Ishikawa (cell line): ENCODE measurements around the gene MAFB.

Experiments used
- CEBPB ChIP-seq: IDR thresholded peaks from 2 replicates; pipeline ENCODE4 v1.6.1; 2012
- CREB1 ChIP-seq: IDR thresholded peaks from 2 replicates; pipeline ENCODE4 v1.6.1; 2012; ENCODE audit warnings: low read depth
- EGR1 ChIP-seq: IDR thresholded peaks from 2 replicates; pipeline ENCODE4 v1.6.1; 2012
- EP300 ChIP-seq: IDR thresholded peaks from 2 replicates; pipeline ENCODE4 v1.6.1; 2012; ENCODE audit warnings: borderline replicate concordance
- FOXM1 ChIP-seq: IDR thresholded peaks from 2 replicates; pipeline ENCODE4 v1.6.1; 2012; ENCODE audit warnings: low read depth, borderline replicate concordance
- NFIC ChIP-seq: IDR thresholded peaks from 2 replicates; pipeline ENCODE4 v1.6.1; 2012
- RAD21 ChIP-seq: IDR thresholded peaks from 2 replicates; pipeline ENCODE4 v1.6.1; 2012; ENCODE audit warnings: low read depth
- TAF1 ChIP-seq: IDR thresholded peaks from 2 replicates; pipeline ENCODE4 v1.6.1; 2012; ENCODE audit warnings: low read depth, mild to moderate bottlenecking
- TCF12 ChIP-seq: IDR thresholded peaks from 2 replicates; pipeline ENCODE4 v1.6.1; 2012; ENCODE audit warnings: low read depth
- TEAD4 ChIP-seq: IDR thresholded peaks from 2 replicates; pipeline ENCODE4 v1.6.1; 2012
- YY1 ChIP-seq: IDR thresholded peaks from 2 replicates; pipeline ENCODE4 v1.6.1; 2012; ENCODE audit warnings: low read depth
- ZBTB7A ChIP-seq: IDR thresholded peaks from 2 replicates; pipeline ENCODE4 v1.6.1; 2012; ENCODE audit warnings: low read depth
- TF ChIP-seq, protein P1 (sequence below): IDR thresholded peaks from 2 replicates; pipeline ENCODE4 v1.6.1; 2012
- TF ChIP-seq, protein P2 (sequence below): IDR thresholded peaks from 2 replicates; pipeline ENCODE4 v1.6.1; 2012; ENCODE audit warnings: low read depth, mild to moderate bottlenecking
- TF ChIP-seq, protein P3 (sequence below): IDR thresholded peaks from 2 replicates; pipeline ENCODE4 v1.6.1; 2012

Gene MAFB

DNA sequence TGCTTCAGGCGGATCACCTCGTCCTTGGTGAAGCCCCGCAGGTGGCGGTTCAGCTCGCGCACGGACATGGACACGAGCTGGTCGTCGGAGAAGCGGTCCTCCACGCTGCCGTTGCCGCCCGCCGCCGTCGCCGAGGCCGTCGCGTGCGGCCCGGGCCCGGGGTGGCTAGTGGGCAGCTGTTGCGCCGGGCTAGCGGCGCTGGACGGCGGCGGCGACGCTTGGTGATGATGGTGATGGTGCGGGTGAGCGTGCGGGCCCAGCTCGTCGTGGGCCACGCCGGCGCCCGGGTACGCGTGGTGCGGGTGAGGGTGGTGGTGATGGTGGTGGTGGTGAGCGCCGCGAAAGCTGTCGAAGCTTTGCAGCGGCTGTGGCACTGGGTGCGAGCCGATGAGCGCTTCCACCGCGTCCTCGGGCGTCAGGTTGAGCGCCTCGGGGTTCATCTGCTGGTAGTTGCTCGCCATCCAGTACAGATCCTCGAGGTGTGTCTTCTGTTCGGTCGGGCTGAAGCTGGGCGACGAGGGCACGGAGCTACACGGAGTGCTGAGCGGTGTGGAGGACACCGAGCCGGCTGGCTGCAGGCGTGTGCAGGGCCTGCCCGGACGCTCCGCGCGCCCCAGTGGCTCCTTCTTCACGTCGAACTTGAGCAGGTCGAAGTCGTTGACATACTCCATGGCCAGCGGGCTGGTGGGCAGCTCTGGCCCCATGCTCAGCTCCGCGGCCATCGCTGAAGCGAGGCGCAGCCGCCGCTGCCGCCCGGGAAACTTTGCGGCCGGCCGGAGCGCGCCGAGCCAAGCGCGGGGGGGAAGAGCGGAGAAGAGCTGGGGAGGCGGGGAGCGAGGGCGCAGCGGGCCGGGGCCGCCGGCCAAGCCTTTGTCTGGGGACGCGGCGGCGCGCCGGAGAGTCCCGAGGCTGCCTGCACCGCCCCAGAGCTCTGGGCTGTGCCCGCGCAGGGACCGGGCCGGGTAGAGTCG is 622 bp downstream of the MAFB start:
- TF ChIP-seq, protein P1, sequence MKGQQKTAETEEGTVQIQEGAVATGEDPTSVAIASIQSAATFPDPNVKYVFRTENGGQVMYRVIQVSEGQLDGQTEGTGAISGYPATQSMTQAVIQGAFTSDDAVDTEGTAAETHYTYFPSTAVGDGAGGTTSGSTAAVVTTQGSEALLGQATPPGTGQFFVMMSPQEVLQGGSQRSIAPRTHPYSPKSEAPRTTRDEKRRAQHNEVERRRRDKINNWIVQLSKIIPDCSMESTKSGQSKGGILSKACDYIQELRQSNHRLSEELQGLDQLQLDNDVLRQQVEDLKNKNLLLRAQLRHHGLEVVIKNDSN: no peak
- TF ChIP-seq RAD21: no peak
- TF ChIP-seq, protein P2, sequence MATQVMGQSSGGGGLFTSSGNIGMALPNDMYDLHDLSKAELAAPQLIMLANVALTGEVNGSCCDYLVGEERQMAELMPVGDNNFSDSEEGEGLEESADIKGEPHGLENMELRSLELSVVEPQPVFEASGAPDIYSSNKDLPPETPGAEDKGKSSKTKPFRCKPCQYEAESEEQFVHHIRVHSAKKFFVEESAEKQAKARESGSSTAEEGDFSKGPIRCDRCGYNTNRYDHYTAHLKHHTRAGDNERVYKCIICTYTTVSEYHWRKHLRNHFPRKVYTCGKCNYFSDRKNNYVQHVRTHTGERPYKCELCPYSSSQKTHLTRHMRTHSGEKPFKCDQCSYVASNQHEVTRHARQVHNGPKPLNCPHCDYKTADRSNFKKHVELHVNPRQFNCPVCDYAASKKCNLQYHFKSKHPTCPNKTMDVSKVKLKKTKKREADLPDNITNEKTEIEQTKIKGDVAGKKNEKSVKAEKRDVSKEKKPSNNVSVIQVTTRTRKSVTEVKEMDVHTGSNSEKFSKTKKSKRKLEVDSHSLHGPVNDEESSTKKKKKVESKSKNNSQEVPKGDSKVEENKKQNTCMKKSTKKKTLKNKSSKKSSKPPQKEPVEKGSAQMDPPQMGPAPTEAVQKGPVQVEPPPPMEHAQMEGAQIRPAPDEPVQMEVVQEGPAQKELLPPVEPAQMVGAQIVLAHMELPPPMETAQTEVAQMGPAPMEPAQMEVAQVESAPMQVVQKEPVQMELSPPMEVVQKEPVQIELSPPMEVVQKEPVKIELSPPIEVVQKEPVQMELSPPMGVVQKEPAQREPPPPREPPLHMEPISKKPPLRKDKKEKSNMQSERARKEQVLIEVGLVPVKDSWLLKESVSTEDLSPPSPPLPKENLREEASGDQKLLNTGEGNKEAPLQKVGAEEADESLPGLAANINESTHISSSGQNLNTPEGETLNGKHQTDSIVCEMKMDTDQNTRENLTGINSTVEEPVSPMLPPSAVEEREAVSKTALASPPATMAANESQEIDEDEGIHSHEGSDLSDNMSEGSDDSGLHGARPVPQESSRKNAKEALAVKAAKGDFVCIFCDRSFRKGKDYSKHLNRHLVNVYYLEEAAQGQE: no peak
- no peak for TF ChIP-seq ZBTB7A
- no peak for TF ChIP-seq TEAD4
- TF ChIP-seq CEBPB: no peak
- TF ChIP-seq YY1: no peak
- TF ChIP-seq FOXM1: no peak
- no peak for TF ChIP-seq NFIC
- no peak for TF ChIP-seq TCF12
- TF ChIP-seq CREB1: no peak
- TF ChIP-seq, protein P3, sequence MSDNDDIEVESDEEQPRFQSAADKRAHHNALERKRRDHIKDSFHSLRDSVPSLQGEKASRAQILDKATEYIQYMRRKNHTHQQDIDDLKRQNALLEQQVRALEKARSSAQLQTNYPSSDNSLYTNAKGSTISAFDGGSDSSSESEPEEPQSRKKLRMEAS: no peak
- no peak for TF ChIP-seq TAF1
- TF ChIP-seq EGR1: no peak
- TF ChIP-seq EP300: no peak

DNA sequence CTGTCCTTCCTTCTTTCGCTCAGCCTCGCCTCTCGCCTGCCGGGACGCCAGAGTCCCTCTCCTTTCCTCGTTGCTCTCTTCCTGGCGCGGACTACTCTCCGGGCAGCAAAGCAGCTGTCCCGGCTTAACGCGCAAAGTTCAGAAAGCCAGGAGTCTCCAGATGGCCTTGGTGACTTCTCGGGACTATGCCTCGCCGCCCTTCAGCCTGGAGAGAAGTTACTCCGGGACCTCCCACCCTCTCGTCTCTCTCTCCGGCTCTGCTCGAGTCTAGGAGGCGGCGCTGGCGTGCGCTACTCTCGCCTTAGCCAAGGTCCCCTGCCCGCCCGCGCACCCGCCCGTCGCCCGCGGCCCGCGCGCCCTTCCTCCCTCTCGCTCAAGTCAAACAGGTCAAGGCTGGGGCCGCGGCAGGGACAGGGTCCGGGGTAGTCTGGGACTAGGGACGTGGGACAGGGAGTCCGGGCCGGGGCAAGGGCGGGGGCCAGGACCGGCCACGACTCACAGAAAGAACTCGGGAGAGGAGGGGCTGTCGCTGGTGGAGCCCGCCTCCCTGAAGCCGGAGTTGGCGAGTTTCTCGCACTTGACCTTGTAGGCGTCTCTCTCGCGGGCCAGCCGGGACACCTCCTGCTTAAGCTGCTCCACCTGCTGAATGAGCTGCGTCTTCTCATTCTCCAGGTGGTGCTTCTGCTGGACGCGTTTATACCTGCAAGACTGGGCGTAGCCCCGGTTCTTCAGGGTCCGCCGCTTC is 1.5 kb downstream of the MAFB start:
- TF ChIP-seq FOXM1 (no peak), EGR1 (no peak), YY1 (no peak), CREB1 (no peak), TEAD4 (no peak), ZBTB7A (no peak), CEBPB (no peak), EP300 (no peak), RAD21 (no peak), NFIC (no peak)
- TF ChIP-seq, protein P3: no peak
- TF ChIP-seq, protein P2: no peak
- TF ChIP-seq, protein P1: no peak

DNA sequence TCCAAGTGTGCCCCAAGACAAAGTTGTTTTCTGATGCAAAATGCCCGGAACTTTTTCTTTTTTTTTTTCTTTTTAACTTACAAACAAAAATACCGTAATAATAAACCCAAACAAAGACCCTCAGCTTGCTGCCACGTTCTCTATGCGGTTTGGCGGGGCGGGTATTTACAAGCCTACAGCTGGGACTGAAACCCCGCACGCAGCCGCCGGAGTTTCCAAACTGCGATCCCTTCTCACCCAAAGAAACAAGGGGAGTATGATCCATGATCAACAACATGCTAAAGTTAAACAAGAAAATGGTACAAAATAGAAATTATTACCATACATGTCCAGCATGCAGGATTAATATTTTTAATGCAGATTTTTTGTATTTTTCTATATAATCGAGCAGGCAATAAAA is 2.1 kb downstream of the MAFB start:
- TF ChIP-seq EGR1: no peak

DNA sequence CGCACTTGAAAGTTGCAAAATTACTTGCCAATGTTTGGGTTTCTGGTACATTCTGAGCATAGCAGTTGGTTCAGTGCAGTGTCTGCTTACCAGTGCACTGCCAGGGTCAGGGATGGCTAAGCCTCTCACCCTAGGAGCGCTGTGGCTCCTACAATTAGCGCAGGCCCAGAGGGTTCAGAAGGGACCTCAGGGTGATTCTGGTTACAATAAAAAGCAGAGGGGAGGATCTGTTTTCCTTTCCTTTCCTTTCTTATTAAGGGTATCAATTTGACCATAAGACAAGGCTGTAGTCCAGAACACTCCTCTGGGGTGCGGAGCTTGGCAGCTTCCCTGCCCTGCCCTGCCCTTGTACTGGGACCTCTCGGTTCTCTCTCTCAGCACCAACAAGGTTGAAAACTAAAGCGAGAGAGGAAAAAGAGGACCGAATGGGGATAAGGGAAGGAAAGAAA is 2.6 kb downstream of the MAFB start:
- TF ChIP-seq CEBPB (no peak), TEAD4 (no peak), EGR1 (no peak), FOXM1 (no peak), NFIC (no peak), TCF12 (no peak), ZBTB7A (no peak), TAF1 (no peak)
- TF ChIP-seq, protein P2: no peak
- TF ChIP-seq, protein P3: no peak
- TF ChIP-seq, protein P1: no peak
